ENCODE results near the gene PARD3.
"Not testable (repeated sequence)": the region's sequence is repeated elsewhere in the genome, so short reads cannot be mapped to it uniquely, and the experiment has no call there.

PARD3 gene

GRCh38 chr10:34706147-34706546 is 108.9 kb downstream of the PARD3 start:
- TF ChIP-seq, protein P1, sequence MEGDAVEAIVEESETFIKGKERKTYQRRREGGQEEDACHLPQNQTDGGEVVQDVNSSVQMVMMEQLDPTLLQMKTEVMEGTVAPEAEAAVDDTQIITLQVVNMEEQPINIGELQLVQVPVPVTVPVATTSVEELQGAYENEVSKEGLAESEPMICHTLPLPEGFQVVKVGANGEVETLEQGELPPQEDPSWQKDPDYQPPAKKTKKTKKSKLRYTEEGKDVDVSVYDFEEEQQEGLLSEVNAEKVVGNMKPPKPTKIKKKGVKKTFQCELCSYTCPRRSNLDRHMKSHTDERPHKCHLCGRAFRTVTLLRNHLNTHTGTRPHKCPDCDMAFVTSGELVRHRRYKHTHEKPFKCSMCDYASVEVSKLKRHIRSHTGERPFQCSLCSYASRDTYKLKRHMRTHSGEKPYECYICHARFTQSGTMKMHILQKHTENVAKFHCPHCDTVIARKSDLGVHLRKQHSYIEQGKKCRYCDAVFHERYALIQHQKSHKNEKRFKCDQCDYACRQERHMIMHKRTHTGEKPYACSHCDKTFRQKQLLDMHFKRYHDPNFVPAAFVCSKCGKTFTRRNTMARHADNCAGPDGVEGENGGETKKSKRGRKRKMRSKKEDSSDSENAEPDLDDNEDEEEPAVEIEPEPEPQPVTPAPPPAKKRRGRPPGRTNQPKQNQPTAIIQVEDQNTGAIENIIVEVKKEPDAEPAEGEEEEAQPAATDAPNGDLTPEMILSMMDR (IDR thresholded peaks at IDR 0.05; ENCODE audit: insufficient read depth, low read length, missing control alignments), result no peak
- no peak for DNase-seq (ENCODE audit: low read depth, low spot score)
- ChIA-PET CTCF (interaction anchor here (1.0 to 1.5 kb wide), 2 partner anchors 17 to 289 kb away, joined by 3 to 4 read pairs; no protein-coding TSS in a partner anchor), POLR2A (no interaction called here)
- H3K4me3 ChIP-seq (ENCODE audit: low read depth, low read length), result no peak overlapping the region

DNA sequence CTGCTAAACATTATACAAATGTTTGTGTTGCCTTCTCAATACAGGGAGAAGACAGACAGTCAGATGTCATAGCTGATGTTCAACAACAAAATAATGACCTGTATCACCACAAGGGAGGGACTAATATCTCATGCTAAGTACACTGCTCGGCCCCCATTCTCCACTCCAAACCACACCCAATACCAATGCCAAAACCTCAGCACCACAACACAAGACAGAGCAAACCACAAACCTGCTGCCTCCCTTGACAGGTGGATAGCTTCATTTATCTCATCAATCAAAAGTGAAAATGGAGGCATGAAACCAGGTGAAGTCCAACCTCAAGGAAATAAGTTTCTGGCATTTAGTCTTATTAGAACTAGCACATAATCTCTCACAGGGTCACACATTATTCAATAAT is 109.5 kb downstream of the PARD3 start:
- ChIA-PET POLR2A (no interaction called here), CTCF (interaction anchor here (1.0 to 1.5 kb wide), 2 partner anchors 18 to 289 kb away, joined by 3 to 4 read pairs; no protein-coding TSS in a partner anchor)
- DNase-seq (ENCODE audit: low read depth, low spot score), result no peak
- TF ChIP-seq, protein P1 (IDR thresholded peaks at IDR 0.05; ENCODE audit: insufficient read depth, low read length, missing control alignments), result no peak
- no peak overlapping the region for H3K4me3 ChIP-seq (ENCODE audit: low read depth, low read length)

DNA sequence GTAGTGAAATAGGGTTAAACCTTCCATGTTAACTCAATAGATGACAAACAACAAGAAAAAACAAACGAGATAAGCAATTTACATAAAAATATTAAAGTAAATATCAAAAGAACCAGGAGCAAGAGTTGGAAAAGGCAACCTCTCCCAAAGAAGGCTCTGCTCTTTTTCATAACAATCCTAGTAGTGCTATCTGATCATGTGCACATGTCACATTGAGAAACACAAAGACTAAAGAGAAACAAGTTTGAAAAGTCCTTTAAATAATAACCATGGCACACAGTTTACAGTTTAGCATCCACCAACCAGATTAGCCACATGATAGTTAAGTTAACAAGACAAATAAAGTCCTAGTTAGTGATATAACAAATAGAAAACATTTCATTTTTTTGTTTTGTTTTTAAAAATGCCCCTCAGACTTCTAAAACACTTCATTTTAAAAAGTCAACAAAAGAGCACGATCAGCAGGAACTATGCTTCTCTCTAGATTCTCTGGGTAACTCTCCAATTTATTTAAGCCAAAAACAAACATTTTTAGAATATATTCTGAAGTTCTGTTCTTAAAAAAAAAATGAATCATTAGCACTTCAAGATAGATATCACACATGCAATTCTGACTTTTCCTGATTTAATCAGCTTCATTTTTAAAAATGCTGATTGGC is 110.4 kb downstream of the PARD3 start:
- POLR2A ChIA-PET, result no interaction called here
- CTCF ChIA-PET, result no interaction called here
- no peak overlapping the region for H3K4me3 ChIP-seq (ENCODE audit: low read depth, low read length)
- TF ChIP-seq, protein P1 (IDR thresholded peaks at IDR 0.05; ENCODE audit: insufficient read depth, low read length, missing control alignments), result no peak
- no peak for DNase-seq (ENCODE audit: low read depth, low spot score)

- H3K4me3 ChIP-seq (ENCODE audit: low read depth, low read length), result no peak overlapping the region
- CTCF ChIA-PET, result no interaction called here
- no peak for DNase-seq (ENCODE audit: low read depth, low spot score)
- POLR2A ChIA-PET, result no interaction called here
- TF ChIP-seq, protein P1 (IDR thresholded peaks at IDR 0.05; ENCODE audit: insufficient read depth, low read length, missing control alignments), result no peak
Observed at GRCh38 chr10:34702982-34703381, 112.1 kb downstream of the PARD3 start.

- TF ChIP-seq, protein P1 (IDR thresholded peaks at IDR 0.05; ENCODE audit: insufficient read depth, low read length, missing control alignments), result no peak
- DNase-seq (ENCODE audit: low read depth, low spot score), result no peak
- POLR2A ChIA-PET, result no interaction called here
- H3K4me3 ChIP-seq (ENCODE audit: low read depth, low read length), result no peak overlapping the region
- CTCF ChIA-PET, result interaction anchor here (0.7 kb wide), 1 partner anchor 22 kb away, joined by 3 read pairs; no protein-coding TSS in a partner anchor
Observed at GRCh38 chr10:34702093-34702937, 112.8 kb downstream of the PARD3 start.

DNA sequence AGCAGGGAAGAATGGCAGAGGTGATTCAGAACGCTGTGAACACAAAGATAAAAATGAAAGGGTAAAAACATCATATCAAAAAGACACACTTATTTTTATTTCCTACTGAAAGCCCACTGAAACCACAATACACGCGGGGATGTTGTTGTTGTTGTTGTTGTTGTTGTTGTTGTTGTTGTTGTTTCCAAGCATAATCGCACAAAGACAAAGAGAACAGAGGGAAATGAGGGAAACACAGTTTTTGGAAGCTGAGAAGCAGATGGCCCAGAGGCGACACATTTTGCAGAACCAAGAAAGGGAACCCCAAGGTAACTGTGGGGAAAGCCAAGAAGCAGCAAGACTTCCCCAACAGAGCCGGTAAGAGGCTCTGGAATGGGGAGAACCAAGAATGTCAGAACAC is 113.9 kb downstream of the PARD3 start:
- ChIA-PET CTCF (no interaction called here), POLR2A (no interaction called here)
- no peak overlapping the region for H3K4me3 ChIP-seq (ENCODE audit: low read depth, low read length)
- TF ChIP-seq, protein P1 (IDR thresholded peaks at IDR 0.05; ENCODE audit: insufficient read depth, low read length, missing control alignments), result no peak
- no peak for DNase-seq (ENCODE audit: low read depth, low spot score)

- DNase-seq (ENCODE audit: low read depth, low spot score); H3K4me3 ChIP-seq (ENCODE audit: low read depth, low read length); CTCF ChIA-PET; POLR2A ChIA-PET: not testable (repeated sequence)
Observed at GRCh38 chr10:34700752-34701151, 114.3 kb downstream of the PARD3 start.

Measured in AG04449 (cell line).